Activated CD4-positive, alpha-beta T cell treated with anti-CD3 and anti-CD28 coated beads, Interleukin-2, Interleukin-4, amounts not matched to agents 100 ng/mL and 50 ng/mL, durations not matched to agents 16 hours and 8 hours (primary cell): ENCODE measurements around the gene SFTPD.
"Not testable (repeated sequence)": the region's sequence is repeated elsewhere in the genome, so short reads cannot be mapped to it uniquely, and the experiment has no call there.

Experiments used
- DNase-seq: peaks from one replicate; pipeline ENCODE4 v3.0.0-alpha.2; 2020; ENCODE audit warnings: low spot score

Gene SFTPD

GRCh38 chr10:79925614-79926013 lies 23.3 kb downstream of the SFTPD start:
- DNase-seq: no peak

- no peak for DNase-seq
Observed at GRCh38 chr10:79923669-79924068, 25.2 kb downstream of the SFTPD start.

- DNase-seq: no peak
Observed at GRCh38 chr10:79923145-79923544, 25.8 kb downstream of the SFTPD start.

GRCh38 chr10:79922011-79922412 lies 26.9 kb downstream of the SFTPD start:
- peak; percentile 36 for DNase-seq

GRCh38 chr10:79915838-79916237 lies 33.1 kb downstream of the SFTPD start:
- peak; percentile 48 for DNase-seq

- not testable (repeated sequence) for DNase-seq
Observed at GRCh38 chr10:79914512-79914911, 34.4 kb downstream of the SFTPD start.

- no peak for DNase-seq
Observed at GRCh38 chr10:79910836-79911235, 38.1 kb downstream of the SFTPD start.

- DNase-seq: no peak
Observed at GRCh38 chr10:79910344-79910743, 38.6 kb downstream of the SFTPD start.

GRCh38 chr10:79905322-79906314 lies 43.3 kb downstream of the SFTPD start:
- DNase-seq: peak; percentile 36

- DNase-seq: peak; percentile 54
Observed at GRCh38 chr10:79904671-79905321, 44.1 kb downstream of the SFTPD start.

GRCh38 chr10:79901571-79901970 lies 47.3 kb downstream of the SFTPD start:
- DNase-seq: not testable (repeated sequence)

- no peak for DNase-seq
Observed at GRCh38 chr10:79898597-79899325, 50.1 kb downstream of the SFTPD start.

GRCh38 chr10:79892896-79893295 lies 56.0 kb downstream of the SFTPD start:
- not testable (repeated sequence) for DNase-seq

GRCh38 chr10:79890469-79890868 lies 58.4 kb downstream of the SFTPD start:
- DNase-seq: no peak

- DNase-seq: peak; percentile 5
Observed at GRCh38 chr10:79888984-79889383, 59.9 kb downstream of the SFTPD start.
